ENCODE data around the gene ZBTB20. TPM values are rescaled to one million over a fixed set of nuclear protein-coding genes. Genes with fewer than 3 reads are reported as not detected.

Gene ZBTB20
- total RNA-seq, 2 experiments from 2014 or later: 5.2 to 6.4 TPM

GRCh38 chr3:114285648-114286230, 861.3 kb downstream of the ZBTB20 start:
- POLR2A ChIA-PET: interaction anchor here (0.9 kb wide), 1 partner anchor 71 kb away, joined by 3 read pairs; no protein-coding TSS in a partner anchor
- H3K4me1 Mint-ChIP-seq: peaks cover 19% of the 10 kb centered on the region
- no peaks in the 10 kb centered on the region for H3K36me3 Mint-ChIP-seq (ENCODE audit: low read depth)
- H3K27ac Mint-ChIP-seq: peak overlapping the region; percentile 85
- ATAC-seq: peak; percentile 63
- no peaks in the 10 kb centered on the region for H3K27me3 Mint-ChIP-seq
- DNase-seq: no peak
- intact Hi-C loops (cut with DNase I, micrococcal nuclease): no loop called here
- CTCF ChIA-PET: interaction anchor here (0.6 to 2.8 kb wide), 11 partner anchors 9 to 1234 kb away, joined by 3 to 11 read pairs (median 3); partner anchors contain the start of gene TIGIT
- no peak overlapping the region for H3K4me3 Mint-ChIP-seq
- H3K9me3 Mint-ChIP-seq (ENCODE audit: low read depth): no peaks in the 10 kb centered on the region

DNA sequence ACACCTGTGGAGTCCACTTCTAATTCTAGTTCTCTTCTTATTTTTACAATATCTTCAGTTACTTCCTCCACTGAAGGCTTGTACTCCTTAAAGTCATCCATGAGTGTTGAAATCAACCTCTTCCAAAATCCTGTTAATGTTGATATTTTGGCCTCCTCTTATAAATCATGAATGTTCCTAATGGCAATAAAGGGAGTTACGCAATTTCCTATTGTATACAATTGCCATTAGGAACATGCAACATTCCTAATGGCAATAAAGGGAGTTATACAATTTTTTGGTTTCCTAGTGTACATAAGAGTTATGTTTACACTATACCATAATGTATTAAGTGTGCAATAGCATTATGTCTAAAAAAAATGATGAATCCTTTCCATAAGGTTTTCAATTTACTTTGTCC, 862.4 kb downstream of the ZBTB20 start:
- ChIA-PET CTCF (interaction anchor here (0.8 to 2.8 kb wide), 4 partner anchors 10 to 133 kb away, joined by 3 to 11 read pairs (median 6); partner anchors contain the start of gene TIGIT), POLR2A (no interaction called here)
- intact Hi-C loops (cut with DNase I, micrococcal nuclease): no loop called here
- H3K4me1 Mint-ChIP-seq: peaks cover 13% of the 10 kb centered on the region
- no peaks in the 10 kb centered on the region for H3K9me3 Mint-ChIP-seq (ENCODE audit: low read depth)
- no peak overlapping the region for H3K4me3 Mint-ChIP-seq
- H3K27ac Mint-ChIP-seq: no peak overlapping the region
- ATAC-seq: no peak
- H3K27me3 Mint-ChIP-seq: no peaks in the 10 kb centered on the region
- no peak for DNase-seq
- H3K36me3 Mint-ChIP-seq (ENCODE audit: low read depth): no peaks in the 10 kb centered on the region

Small RNAs within 50 kb of the gene (microRNA-seq; reads per million reads assigned to microRNA genes)
- 2.1 reads per million for gene MIR4796 (ENCODE audit: borderline replicate concordance)
